ENCODE data around the gene SORBS1. TPM values are rescaled to one million over a fixed set of nuclear protein-coding genes. Genes with fewer than 3 reads are reported as not detected.
"Not testable (repeated sequence)": the region's sequence is repeated elsewhere in the genome, so short reads cannot be mapped to it uniquely, and the experiment has no call there.

The SORBS1 gene
- total RNA-seq, 1 donor from 2014 or later: 123 TPM

DNA sequence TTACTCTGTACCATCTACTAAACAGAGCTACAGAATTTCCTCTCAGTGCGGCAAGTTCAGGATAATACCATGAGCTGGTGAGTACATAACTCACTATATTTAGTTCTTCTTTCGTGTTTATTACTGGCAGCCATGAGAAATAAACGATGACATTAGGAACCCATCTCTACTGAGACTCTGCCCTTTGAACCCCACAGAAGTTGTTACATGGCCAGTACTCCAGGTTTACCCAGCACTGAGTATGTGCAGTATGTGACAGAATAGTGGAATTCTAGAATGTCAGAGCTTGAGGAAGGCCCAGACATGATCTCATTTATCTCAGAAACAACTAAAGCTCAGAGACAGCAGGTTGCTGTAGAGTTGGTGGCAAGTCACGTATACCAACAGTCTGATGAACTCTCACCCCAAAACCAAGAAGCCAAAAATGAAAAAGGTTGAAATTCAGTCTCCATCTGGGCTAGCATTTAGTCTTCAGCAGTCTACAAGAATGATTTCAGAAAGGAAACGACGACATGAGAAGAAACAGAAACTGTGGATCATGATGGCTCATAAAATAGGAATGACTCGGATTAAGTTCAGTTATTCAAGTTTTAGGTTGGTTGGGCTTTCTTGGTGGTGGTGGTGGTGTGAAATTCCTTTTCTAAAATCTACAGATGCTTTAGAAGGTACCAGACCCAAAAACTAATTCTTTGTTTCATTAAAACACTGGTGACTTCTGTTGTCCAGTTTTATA is 78.5 kb downstream of the SORBS1 start:
- DNase-seq: no peak

GRCh38 chr10:95480901-95481491 is 80.2 kb downstream of the SORBS1 start:
- no peak for DNase-seq

- DNase-seq: no peak
Observed at GRCh38 chr10:95480102-95480900, 80.9 kb downstream of the SORBS1 start.

GRCh38 chr10:95478935-95479334 is 82.2 kb downstream of the SORBS1 start:
- DNase-seq: no peak

DNA sequence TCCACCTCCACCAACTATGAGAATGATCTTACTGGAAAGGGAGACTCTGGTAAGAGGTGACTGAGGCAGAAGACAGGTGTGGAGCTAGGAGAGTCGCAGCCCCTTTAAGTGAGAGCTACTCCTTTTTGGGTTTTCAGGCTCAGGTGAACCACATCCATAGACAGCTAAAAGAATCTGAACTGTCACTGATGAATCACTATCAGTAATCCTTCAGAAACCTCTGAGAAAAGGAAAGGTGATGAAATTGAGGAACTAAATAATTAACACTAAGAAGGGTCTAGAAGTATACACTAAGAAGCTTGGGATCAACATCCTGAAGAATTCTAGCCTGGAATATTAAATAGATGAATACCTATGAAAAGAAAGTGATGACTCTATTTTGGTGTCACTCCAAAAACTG is 83.0 kb downstream of the SORBS1 start:
- no peak for DNase-seq

GRCh38 chr10:95477175-95477520 is 84.0 kb downstream of the SORBS1 start:
- DNase-seq: no peak

DNA sequence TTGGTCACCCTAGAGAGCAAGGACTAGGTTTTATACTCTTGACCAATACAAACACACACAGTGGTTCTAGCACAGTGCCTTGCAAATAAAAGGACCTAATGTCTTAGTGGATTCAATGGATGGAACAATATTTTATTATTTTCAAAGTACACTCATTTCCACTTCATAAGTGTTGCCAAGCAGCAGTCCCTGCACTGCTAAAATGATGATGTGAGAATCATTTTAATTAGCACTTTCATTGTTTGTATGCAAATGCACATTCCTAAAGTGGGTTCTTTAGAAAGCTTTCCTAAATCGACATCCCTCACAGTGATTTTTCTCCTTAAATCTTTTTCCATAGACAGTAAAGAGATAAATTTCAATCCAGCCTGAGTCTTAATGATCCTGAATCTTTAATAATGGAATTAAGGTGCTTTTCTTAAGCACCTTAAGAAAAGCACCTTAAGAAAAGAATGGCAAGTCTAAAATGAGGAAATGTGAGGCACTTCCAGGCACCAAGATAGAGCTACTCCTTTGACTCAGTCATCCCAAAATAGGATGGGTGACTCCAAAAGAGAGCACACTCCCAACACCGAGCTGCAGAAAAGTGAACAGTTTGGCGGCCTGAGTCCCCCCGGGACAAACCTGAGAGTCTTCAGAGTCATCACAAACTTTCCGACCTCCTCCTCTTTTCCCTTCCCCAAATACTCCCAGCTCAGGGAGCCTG is 84.5 kb downstream of the SORBS1 start:
- no peak for DNase-seq

GRCh38 chr10:95475827-95476468 is 85.2 kb downstream of the SORBS1 start:
- no peak for DNase-seq

- DNase-seq: peak; percentile 11
Observed at GRCh38 chr10:95475003-95475383, 86.2 kb downstream of the SORBS1 start.

DNA sequence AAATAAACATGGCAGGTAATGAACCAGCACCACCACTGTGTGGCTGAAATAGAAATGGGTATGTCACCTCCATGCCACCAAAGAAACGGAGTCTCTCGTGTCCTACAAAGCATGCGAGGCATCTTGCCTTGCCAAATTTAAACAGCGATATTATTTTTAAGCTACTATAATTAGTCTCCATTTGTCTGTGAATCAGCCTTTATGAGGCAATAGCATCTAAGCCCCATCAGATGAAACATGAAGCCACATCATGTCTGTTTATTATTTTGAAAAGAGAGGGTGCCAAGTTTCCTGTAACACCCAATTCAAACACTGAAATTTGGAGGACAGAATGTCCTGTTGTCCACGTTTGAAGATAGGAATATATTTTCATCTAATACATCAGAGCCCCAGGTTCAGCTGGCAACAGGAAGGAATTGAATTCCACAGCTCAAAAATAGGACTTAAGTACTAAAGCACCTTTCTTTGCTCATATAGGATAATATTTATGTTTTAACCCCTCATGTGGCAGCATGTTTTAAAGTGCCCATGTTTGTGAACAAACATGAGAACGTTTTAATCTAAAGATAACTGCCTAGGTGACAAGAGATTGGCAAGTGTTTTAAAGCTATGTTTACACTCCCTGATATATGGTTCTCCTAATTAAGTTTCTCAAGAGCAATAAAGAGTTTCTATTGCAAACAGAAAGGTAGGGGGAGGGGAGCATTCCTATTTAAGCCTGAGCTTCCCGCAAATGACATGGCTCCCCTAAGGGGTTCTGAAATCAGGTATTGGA is 86.8 kb downstream of the SORBS1 start:
- DNase-seq: no peak

DNA sequence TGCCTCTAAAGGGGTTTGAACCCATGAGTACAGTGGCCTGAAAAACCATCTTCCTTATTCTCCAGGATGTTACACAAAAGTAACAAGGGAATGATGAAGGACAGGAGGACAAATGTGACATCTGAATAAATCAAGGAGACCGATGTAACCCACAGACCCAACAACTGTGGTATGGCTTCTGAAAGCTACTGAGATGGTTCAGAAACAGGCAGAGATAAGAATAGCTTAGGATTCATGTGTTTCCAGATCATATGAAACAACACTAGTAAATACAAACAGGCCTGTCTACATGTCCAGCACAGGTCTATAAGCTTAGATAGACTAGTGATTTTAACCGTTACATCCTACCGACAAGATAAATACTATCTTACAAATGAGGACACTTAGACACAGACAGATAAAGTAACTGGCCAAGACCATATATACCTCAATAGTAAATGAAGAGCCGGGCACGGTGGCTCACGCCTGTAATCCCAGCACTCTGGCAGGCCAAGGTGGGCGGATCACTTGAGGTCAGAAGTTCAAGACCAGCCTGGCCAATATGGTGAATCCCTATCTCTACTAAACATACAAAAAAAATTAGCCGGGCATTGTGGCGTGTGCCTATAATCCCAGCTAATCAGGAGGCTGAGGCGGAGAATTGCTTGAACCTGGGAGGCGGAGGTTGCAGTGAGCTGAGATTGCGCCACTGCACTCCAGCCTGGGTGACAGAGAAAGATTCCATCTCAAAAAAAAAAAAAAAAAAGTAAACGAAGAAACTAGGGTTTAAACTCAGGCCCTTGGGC is 88.7 kb downstream of the SORBS1 start:
- DNase-seq: no peak

DNA sequence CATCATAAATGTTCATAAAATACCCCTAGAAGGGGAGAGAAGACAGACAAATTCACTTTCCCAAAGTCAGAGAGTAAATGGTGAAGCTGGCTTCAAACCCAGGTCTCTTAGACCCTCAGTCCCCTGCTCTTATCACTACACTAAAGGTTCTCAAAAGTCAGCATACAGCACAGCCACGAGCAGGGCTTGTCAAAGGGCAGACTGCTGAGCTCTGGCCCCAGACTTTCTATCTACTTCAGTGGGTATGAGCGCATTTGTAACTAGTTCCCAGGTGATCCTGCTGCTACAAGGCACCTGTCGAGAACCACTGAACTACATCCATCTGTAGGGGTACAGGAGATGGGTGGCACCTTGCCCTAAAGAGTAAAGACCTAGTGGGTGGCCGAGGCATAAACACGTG is 91.5 kb downstream of the SORBS1 start:
- DNase-seq: no peak

DNA sequence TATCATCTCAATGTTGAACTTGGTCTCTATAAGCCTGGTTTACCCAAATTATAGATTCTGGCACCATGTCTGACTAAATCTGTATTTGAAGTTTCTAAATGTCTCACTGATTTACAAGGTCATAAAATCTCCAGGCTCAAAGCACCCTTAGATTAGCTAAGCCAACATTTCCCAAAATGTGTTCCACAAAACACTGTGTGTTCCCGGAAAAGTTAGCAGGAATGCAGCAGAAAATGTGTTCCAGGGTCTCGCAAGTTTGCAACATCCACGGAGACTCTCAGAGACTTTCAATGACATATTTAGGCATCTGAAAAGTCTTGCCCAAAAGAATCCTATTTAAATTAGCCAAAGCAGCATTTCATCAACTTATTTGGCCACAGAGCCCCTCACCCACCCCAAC is 91.9 kb downstream of the SORBS1 start:
- no peak for DNase-seq

- DNase-seq: not testable (repeated sequence)
Observed at GRCh38 chr10:95467642-95468041, 93.5 kb downstream of the SORBS1 start.

- DNase-seq: no peak
Observed at GRCh38 chr10:95467162-95467599, 94.0 kb downstream of the SORBS1 start.

DNA sequence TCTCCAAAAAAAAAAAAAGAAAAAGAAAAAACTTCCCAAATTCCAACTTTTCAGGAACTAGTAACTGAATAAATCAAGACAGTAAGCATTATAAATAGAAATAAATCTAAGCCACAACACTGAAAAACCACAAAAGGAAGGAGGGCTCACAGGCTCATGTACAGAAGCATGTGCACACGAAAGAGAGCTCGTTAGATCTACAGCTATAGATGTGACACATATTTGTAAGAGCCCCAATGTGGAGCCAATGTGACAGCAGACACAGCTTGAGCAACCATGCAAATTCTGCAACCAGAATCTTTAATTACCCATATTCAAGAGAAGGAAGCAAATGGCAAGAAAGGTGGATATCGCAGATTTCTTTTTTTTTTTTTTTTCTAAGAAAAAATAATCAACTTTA is 94.7 kb downstream of the SORBS1 start:
- DNase-seq: no peak

DNA sequence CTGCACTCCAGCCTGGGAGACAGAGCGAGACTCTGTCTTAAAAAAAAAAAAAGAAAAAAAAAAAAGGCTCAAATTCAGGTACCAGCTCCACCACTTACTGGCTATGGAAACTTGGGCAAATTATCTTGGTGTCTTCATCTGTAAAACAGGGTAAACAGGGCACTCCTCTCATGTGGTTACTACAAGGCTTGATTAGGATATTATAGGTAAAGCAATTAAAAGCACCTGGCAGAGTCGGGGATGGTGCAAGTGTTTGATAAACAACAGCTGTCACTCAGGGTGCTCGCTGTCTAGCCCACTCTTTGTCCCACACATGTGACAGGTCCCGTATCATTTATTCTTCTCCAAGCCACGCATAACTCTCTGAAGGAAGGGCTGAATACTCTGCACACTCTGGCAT is 96.9 kb downstream of the SORBS1 start:
- no peak for DNase-seq

GRCh38 chr10:95462740-95463667 is 98.2 kb downstream of the SORBS1 start:
- DNase-seq: no peak

DNA sequence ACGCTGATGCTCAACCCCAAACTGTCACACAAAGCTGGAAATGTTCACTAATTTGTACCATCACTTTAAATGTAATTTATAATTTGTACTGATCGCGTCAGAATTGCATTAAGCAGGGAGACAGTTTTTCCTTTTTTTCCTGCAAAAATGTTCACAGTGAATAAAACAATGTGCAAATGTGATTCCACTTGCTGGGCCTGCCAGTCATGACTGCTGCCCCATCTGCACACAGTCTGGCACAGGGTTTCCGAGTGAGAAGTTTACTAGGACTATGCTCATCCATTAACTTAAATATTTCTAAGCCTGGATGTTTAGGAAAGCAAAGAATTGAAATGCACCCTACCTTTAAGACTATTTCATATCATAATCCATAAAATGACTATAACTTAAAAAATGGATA is 99.6 kb downstream of the SORBS1 start:
- DNase-seq: no peak

Measured in occipital lobe (tissue), 2 donors.